ENCODE measurements around the gene ALOXE3.
"Not testable (repeated sequence)": the region's sequence is repeated elsewhere in the genome, so short reads cannot be mapped to it uniquely, and the experiment has no call there.

- TF ChIP-seq, protein P1, sequence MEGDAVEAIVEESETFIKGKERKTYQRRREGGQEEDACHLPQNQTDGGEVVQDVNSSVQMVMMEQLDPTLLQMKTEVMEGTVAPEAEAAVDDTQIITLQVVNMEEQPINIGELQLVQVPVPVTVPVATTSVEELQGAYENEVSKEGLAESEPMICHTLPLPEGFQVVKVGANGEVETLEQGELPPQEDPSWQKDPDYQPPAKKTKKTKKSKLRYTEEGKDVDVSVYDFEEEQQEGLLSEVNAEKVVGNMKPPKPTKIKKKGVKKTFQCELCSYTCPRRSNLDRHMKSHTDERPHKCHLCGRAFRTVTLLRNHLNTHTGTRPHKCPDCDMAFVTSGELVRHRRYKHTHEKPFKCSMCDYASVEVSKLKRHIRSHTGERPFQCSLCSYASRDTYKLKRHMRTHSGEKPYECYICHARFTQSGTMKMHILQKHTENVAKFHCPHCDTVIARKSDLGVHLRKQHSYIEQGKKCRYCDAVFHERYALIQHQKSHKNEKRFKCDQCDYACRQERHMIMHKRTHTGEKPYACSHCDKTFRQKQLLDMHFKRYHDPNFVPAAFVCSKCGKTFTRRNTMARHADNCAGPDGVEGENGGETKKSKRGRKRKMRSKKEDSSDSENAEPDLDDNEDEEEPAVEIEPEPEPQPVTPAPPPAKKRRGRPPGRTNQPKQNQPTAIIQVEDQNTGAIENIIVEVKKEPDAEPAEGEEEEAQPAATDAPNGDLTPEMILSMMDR (conservative IDR thresholded peaks at IDR 0.05; ENCODE audit: low read length) = not testable (repeated sequence)
- TF ChIP-seq EZH2phosphoT487 (IDR thresholded peaks at IDR 0.05; ENCODE audit: borderline replicate concordance) = not testable (repeated sequence)
These were observed 40.4 kb downstream of the ALOXE3 start for GRCh38 chr17:8077939-8078338.
